Activated naive CD8-positive, alpha-beta T cell treated with anti-CD3 and anti-CD28 coated beads for 36 hours (primary cell): Measurements from ENCODE around the gene CELA2A. TPM values are rescaled to one million over a fixed set of nuclear protein-coding genes. Genes with fewer than 3 reads are reported as not detected.
"Not testable (repeated sequence)": the region's sequence is repeated elsewhere in the genome, so short reads cannot be mapped to it uniquely, and the experiment has no call there.

Experiments
- DNase-seq: peaks from one replicate; pipeline ENCODE4 v3.0.0; 2021
- H3K27ac Mint-ChIP-seq: one replicate; pipeline ENCODE4 v1.8.0; 2022; ENCODE audit warnings: mild to moderate bottlenecking, moderate library complexity, mixed read lengths
- H3K27me3 Mint-ChIP-seq: one replicate; pipeline ENCODE4 v1.8.0; 2022; ENCODE audit warnings: mild to moderate bottlenecking, mixed read lengths
- H3K36me3 Mint-ChIP-seq: one replicate; pipeline ENCODE4 v1.8.0; 2021; ENCODE audit warnings: mild to moderate bottlenecking, mixed read lengths
- H3K4me1 Mint-ChIP-seq: one replicate; pipeline ENCODE4 v1.8.0; 2021; ENCODE audit warnings: mixed read lengths
- H3K4me3 Mint-ChIP-seq: one replicate; pipeline ENCODE4 v1.8.0; 2022; ENCODE audit warnings: mild to moderate bottlenecking, moderate library complexity, mixed read lengths
- H3K9me3 Mint-ChIP-seq: one replicate; pipeline ENCODE4 v1.8.0; 2022; ENCODE audit warnings: mixed read lengths
- total RNA-seq, 2 experiments: library from RNA; stranded (reverse); gene quantifications; one replicate each; pipeline ENCODE4 v1.2.3, GENCODE V29; 2021

CELA2A gene
- total RNA-seq, 2 experiments from 2014 or later, result not detected

DNA sequence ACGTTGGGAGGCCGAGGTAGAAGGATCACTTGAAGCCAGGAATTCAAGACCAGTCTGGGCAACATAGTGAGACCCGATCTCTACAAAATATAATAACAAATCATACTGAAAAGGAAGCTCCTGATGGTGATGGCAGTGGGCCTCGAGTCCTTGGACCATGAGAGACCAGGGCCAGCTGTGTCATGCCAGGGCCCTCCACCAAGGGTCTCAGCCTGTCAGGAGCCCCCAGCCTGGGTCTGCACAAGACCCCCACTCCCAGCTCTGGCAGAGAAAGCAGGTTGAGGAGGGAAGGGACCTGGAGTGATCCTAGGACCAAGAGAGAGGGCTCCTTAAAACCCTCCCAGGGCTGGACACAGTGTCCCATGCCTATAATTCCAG is 25.0 kb upstream of the CELA2A start:
- H3K36me3 Mint-ChIP-seq, result no peaks in the 10 kb centered on the region
- no peaks in the 10 kb centered on the region for H3K9me3 Mint-ChIP-seq
- H3K27ac Mint-ChIP-seq, result no peak overlapping the region
- H3K4me3 Mint-ChIP-seq, result no peak overlapping the region
- DNase-seq, result no peak
- H3K4me1 Mint-ChIP-seq, result peaks cover 2% of the 10 kb centered on the region
- H3K27me3 Mint-ChIP-seq, result no peaks in the 10 kb centered on the region

DNA sequence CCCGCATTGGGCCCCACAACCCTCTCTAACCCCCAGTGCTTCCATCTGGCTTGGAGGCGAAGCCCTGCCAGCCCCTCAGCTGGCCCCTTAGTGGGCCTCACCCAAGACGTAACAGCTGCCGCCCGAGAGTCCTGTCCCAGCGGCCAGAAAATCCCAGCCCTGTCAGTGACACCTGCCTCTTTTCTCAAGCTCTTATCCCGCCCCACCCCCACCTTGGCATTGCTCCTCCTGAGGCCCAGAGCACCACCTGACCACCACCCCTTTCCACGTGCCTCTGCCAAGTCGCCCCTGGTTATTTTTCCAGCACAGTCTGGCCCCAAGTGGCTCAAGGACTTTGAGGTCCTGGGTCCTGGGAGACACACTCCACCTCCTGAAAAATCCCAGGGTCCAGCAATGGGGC is 24.2 kb upstream of the CELA2A start:
- no peaks in the 10 kb centered on the region for H3K27me3 Mint-ChIP-seq
- no peak overlapping the region for H3K27ac Mint-ChIP-seq
- H3K9me3 Mint-ChIP-seq, result no peaks in the 10 kb centered on the region
- no peak overlapping the region for H3K4me3 Mint-ChIP-seq
- no peaks in the 10 kb centered on the region for H3K4me1 Mint-ChIP-seq
- H3K36me3 Mint-ChIP-seq, result no peaks in the 10 kb centered on the region
- no peak for DNase-seq

DNA sequence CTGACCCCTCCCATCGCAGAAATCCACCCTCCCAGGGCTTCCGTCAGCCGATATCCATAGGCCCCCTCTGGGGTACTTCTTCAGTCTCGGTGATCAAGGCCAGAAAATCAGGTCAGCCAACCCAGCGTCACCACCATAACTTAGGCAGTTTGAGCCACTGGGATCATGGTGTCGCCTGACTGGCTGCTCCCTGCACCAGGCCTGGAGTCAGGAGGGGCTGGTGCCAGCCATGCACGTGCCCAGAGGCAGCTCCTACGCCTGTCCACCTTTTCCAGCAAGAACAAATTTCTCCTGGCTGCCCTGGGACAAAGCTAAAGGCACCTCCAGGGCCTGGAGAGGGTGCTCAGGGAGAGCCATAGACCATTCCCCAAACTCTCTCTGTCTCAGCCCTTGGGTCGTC is 23.1 kb upstream of the CELA2A start:
- H3K9me3 Mint-ChIP-seq, result no peaks in the 10 kb centered on the region
- no peaks in the 10 kb centered on the region for H3K27me3 Mint-ChIP-seq
- H3K36me3 Mint-ChIP-seq, result no peaks in the 10 kb centered on the region
- no peak for DNase-seq
- no peaks in the 10 kb centered on the region for H3K4me1 Mint-ChIP-seq
- no peak overlapping the region for H3K4me3 Mint-ChIP-seq
- no peak overlapping the region for H3K27ac Mint-ChIP-seq

DNA sequence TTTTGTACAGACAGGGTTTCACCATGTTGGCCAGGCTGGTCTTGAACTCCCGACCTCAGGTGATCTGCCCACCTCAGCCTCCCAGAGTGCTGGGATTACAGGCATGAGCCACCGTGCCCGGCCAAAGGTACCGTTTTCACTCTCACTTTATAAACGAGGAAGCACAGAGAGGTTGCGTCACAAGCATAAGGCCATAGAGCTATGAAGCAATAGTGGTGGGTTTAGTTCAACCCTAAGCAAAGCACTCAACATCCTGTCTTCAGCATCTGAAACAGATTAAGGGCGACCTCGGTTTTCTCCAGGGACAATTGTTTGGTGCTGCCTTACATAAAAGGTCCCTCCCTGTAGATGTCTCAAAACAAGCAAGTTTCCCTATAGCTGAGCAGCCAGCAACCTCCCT is 21.8 kb upstream of the CELA2A start:
- H3K4me1 Mint-ChIP-seq, DNase-seq, H3K36me3 Mint-ChIP-seq, H3K27me3 Mint-ChIP-seq, H3K9me3 Mint-ChIP-seq, H3K27ac Mint-ChIP-seq, H3K4me3 Mint-ChIP-seq: not testable (repeated sequence)

DNA sequence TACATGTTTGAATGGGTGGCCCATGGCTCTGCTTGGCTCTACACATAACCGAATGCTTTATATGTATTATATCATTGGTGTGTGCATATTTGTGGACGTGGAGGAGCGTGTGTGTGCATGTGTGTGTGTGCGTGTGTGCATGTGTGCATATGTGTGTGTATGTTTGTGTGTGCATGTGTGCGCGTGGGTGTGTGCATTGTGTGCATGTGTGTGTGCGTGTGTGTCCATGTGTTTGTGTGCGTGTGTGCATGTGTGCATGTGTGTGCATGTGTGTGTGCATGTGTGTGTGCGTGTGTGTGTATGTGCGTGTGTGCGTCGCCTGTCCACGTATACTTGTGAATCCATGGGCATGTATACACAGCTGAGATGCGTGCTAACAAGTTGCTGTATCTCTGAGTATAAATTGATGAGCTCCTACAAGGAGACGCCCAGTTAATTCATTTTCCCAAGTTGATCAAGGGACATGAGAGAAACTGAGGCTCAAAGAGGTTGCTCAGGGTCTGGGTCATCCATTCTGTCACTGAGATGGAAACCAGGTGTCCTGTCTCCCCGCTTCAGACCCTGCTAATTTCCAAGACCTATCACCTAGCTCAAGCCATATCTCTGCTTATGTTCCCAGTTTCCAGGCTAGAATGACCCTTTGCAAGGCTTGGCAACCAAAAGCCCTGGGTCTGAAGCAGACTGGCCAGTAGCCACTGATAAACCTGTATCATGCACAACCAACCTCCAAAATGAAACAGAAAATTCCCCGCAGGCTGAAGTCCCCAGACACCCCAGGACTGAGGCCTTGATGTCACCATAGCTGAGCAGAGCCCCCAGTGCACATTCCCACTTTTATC is 21.1 kb upstream of the CELA2A start:
- H3K4me3 Mint-ChIP-seq, result no peak overlapping the region
- no peaks in the 10 kb centered on the region for H3K9me3 Mint-ChIP-seq
- H3K4me1 Mint-ChIP-seq, result no peaks in the 10 kb centered on the region
- no peaks in the 10 kb centered on the region for H3K36me3 Mint-ChIP-seq
- no peaks in the 10 kb centered on the region for H3K27me3 Mint-ChIP-seq
- H3K27ac Mint-ChIP-seq, result no peak overlapping the region
- no peak for DNase-seq

DNA sequence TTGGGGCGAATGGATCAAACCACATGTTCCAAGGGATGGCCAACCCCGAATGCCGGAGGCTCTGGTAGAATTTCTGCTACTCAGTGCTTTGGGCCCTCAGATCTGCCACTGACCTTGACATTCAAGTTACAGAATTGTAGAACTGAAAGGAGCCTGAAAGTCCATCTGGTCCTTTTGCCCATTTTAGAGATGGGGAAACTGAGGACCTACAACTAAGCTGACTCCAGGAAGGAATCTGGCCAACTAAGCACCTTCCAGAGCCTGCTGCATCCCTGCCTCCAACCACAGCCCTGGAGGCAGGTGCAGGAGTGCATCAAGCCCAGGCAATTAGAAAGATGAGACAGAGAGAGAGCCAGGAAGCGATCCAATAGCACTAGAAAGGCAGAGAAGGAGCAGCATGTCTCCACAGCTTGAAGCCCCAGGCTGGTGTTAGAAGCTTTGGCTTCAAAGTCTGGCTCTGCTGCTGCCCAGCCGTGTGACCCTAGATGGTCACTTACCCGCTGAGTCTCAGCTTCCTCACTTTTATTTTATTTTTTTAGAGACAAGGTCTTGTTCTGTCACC is 19.6 kb upstream of the CELA2A start:
- Mint-ChIP-seq H3K4me3 (no peak overlapping the region), H3K9me3 (no peaks in the 10 kb centered on the region)

DNA sequence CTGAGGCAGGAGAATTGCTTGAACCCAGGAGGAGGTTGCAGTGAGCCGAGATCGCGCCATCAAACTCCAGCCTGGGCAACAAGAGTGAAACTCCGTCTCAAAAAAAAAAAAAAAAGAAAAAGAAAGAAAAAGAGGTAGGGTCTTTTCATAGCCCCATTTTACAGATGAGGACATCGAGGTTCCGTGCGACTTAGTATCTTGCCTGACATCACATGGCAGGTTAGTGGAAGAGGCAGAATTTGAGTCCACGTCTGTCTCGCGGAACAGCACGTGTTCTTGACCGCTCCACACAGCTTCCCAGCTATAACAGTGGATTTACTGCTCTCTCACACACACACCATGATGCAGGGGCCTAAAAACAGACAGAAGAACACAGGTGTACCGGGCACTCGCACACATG is 17.2 kb upstream of the CELA2A start:
- H3K9me3 Mint-ChIP-seq, result no peaks in the 10 kb centered on the region
- no peaks in the 10 kb centered on the region for H3K4me1 Mint-ChIP-seq
- H3K4me3 Mint-ChIP-seq, result no peak overlapping the region
- no peak overlapping the region for H3K27ac Mint-ChIP-seq
- H3K36me3 Mint-ChIP-seq, result no peaks in the 10 kb centered on the region
- no peaks in the 10 kb centered on the region for H3K27me3 Mint-ChIP-seq
- no peak for DNase-seq

More for the DNA sequence above, 19.6 kb upstream of the CELA2A start:
- Mint-ChIP-seq H3K27ac (no peak overlapping the region), H3K36me3 (no peaks in the 10 kb centered on the region), H3K27me3 (no peaks in the 10 kb centered on the region), H3K4me1 (no peaks in the 10 kb centered on the region)
- DNase-seq, result no peak

DNA sequence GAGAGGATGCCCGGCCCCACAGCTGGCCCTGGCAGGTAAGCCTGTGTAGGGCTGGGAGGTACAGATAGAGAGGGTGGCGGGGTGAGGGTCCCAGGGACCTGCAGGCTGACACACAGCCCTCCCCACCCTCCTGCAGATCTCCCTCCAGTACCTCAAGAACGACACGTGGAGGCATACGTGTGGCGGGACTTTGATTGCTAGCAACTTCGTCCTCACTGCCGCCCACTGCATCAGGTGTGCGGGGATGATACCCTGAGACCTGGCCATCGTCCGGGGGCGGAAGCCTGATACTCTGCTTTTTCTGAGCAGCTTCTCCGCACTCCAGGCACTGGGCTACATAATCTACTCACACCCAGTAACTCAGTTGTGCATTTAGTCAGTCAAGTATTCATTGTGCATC is 16.2 kb upstream of the CELA2A start:
- no peak overlapping the region for H3K4me3 Mint-ChIP-seq
- H3K9me3 Mint-ChIP-seq, result no peaks in the 10 kb centered on the region
- peaks cover 4% of the 10 kb centered on the region for H3K27me3 Mint-ChIP-seq
- H3K27ac Mint-ChIP-seq, result no peak overlapping the region
- no peaks in the 10 kb centered on the region for H3K36me3 Mint-ChIP-seq
- no peak for DNase-seq
- H3K4me1 Mint-ChIP-seq, result no peaks in the 10 kb centered on the region

DNA sequence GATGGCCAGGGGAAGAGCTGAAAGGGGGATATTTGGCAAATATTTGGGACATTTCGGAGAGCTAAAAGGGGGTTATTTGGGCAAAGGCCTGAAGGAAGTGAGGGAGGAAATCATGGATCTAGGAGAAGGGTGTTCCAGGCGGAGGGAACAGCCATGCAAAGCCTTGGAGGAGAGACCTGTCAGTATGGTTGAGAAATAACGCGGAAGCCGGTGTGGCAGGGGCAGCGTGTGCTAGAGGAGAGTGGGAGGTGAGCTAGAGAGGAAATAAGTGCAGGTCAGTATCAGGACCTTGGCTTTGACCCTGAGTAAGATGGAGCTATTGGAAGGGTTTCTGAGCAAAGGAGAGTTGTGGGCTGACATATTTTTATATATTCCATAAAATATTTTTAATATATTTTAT is 15.3 kb upstream of the CELA2A start:
- Mint-ChIP-seq H3K9me3 (no peaks in the 10 kb centered on the region), H3K4me1 (no peaks in the 10 kb centered on the region), H3K27me3 (peaks cover 4% of the 10 kb centered on the region), H3K36me3 (no peaks in the 10 kb centered on the region), H3K27ac (no peak overlapping the region), H3K4me3 (no peak overlapping the region)
- no peak for DNase-seq

DNA sequence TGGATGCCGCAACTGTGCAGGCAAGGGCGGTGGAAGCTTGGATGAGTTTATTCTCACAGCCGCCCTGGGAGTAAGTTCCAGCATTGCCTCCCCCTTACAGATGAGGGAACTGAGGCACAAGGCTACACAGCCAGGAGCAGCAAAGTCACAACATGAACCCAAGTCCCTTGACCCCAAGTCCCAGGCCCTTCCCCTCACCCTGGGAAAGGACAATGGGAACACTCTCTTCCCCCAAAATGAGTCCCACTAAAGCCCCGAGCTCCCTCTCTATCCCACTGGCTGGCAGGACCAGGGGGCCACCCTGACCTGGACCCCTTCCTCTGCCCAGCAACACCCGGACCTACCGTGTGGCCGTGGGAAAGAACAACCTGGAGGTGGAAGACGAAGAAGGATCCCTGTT is 14.4 kb upstream of the CELA2A start:
- DNase-seq, result no peak
- Mint-ChIP-seq H3K4me1 (no peaks in the 10 kb centered on the region), H3K27me3 (peaks cover 4% of the 10 kb centered on the region), H3K9me3 (no peaks in the 10 kb centered on the region), H3K4me3 (no peak overlapping the region), H3K27ac (no peak overlapping the region), H3K36me3 (no peaks in the 10 kb centered on the region)

DNA sequence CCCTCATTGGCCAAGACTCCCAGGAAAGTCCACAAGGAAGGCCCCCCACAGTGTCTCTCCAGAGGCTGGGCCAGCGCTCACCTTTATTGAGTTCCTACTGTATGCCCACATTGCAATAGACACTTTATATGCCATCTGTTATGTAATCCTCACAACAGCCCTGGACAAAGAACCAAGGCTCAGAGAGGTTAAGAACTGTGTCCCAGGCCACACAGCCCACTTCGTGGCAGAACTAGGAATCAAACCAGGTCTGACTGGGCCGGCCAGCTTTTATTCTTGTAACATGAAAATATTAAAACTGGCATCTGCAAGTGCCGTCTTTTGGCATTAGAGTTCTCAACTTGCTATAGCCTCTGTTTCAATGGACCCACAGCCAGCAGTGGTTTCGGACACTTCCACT is 13.8 kb upstream of the CELA2A start:
- no peak for DNase-seq
- Mint-ChIP-seq H3K27ac (no peak overlapping the region), H3K4me1 (no peaks in the 10 kb centered on the region), H3K27me3 (peaks cover 7% of the 10 kb centered on the region), H3K4me3 (no peak overlapping the region), H3K9me3 (no peaks in the 10 kb centered on the region), H3K36me3 (no peaks in the 10 kb centered on the region)

DNA sequence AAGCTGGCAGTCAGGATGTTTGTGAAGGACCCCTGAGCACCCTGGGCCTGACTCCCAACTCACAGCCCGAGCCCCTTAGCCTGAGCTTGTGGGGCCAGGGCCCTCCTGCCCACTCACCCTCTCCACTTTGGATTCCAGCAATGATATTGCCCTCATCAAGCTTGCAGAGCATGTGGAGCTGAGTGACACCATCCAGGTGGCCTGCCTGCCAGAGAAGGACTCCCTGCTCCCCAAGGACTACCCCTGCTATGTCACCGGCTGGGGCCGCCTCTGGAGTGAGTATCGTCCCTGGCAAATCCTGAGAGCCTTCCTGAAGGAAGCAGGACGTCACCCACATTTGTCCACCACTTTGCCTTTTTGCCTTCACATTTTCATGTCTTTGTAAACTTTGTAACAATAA is 13.3 kb upstream of the CELA2A start:
- Mint-ChIP-seq H3K27ac (no peak overlapping the region), H3K36me3 (no peaks in the 10 kb centered on the region)

DNA sequence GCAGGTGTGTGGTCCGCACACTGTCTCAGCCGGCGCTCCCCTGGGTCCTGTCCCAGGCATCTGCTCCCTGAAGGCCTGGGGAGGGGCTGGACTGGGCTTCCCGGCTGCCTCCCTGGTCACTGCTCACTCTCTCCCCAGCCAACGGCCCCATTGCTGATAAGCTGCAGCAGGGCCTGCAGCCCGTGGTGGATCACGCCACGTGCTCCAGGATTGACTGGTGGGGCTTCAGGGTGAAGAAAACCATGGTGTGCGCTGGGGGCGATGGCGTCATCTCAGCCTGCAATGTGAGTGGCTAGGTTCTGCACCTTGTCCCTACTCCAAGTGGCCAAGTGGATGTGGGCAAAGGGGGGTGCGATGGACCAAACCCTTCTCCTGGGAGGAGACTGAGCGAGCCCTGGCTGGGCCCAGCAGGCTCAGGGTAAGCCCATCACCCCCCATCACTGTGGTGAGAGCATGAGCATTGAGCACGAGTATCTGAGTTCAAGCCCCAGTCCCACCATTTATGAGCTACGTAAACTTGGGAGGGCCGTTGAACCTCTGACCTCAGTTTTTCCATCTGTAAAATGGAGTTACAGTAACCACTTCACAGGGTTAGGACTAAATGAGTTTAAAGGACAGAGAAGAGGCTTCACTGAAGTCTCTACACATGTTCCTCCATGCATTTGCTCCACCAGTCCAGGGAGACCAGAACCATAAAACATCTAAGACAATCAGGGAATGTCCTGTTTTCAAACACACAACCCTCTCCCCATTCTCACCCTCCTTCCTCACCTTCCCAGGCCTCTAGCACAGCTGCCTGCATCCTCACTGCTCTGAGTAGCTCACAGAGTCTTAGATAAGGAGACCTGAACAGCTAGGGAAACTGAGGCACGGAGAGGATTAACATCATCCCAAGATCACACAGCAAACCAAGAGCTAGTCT is 11.8 kb upstream of the CELA2A start:
- no peaks in the 10 kb centered on the region for H3K9me3 Mint-ChIP-seq
- no peak overlapping the region for H3K4me3 Mint-ChIP-seq
- H3K27me3 Mint-ChIP-seq, result peaks cover 10% of the 10 kb centered on the region
- no peaks in the 10 kb centered on the region for H3K36me3 Mint-ChIP-seq
- DNase-seq, result no peak
- H3K4me1 Mint-ChIP-seq, result no peaks in the 10 kb centered on the region
- no peak overlapping the region for H3K27ac Mint-ChIP-seq

More for the DNA sequence above, 13.3 kb upstream of the CELA2A start:
- H3K4me3 Mint-ChIP-seq, result no peak overlapping the region
- no peaks in the 10 kb centered on the region for H3K4me1 Mint-ChIP-seq
- DNase-seq, result no peak
- H3K9me3 Mint-ChIP-seq, result no peaks in the 10 kb centered on the region
- peaks cover 7% of the 10 kb centered on the region for H3K27me3 Mint-ChIP-seq

DNA sequence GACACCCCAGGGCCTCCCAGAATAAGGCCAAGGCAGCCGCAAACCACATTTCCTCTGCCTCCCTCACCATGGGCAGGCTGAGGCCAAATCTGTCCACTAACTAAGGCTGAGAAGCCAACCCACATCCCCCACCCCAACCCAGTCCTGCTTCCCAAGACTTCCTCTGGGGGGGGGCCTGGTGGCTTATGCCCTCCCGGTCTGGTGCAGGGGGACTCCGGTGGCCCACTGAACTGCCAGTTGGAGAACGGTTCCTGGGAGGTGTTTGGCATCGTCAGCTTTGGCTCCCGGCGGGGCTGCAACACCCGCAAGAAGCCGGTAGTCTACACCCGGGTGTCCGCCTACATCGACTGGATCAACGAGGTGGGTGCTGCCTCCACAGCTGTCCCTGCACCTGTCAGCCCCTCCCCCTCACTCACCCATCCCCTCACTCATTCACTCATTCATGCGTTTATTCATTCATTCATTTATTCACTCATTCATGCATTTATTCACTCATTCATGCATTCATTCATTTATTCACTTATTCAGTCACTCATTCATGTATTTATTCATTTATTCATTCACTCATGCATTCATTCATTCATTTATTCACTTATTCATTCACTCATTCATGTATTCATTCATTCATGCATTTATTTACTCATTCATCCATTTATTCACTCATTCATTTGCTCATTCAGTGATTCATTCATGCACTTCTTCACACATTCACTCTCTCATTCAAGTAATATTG is 11.0 kb upstream of the CELA2A start:
- DNase-seq, result no peak
- H3K27me3 Mint-ChIP-seq, result peaks cover 11% of the 10 kb centered on the region
- no peaks in the 10 kb centered on the region for H3K36me3 Mint-ChIP-seq
- H3K4me3 Mint-ChIP-seq, result no peak overlapping the region
- no peaks in the 10 kb centered on the region for H3K9me3 Mint-ChIP-seq
- no peaks in the 10 kb centered on the region for H3K4me1 Mint-ChIP-seq
- no peak overlapping the region for H3K27ac Mint-ChIP-seq

DNA sequence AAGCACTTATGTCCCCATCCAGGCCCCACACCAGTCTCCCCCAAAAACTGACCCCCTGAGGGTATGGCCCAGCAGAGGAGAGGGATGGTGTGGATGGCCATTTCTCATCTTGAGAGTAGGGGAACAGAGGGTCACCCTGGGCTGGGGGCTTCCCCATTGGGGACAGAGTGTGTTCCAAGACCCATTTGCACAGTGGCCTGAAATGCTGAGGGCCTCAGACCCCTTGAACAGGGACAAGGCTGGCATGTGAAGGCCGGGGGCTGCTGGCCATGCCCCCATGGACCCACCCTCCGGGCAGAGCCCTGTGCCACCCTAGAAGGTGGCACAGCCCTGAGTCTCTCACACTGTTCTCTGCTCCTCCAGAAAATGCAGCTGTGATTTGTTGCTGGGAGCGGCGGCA is 10.3 kb upstream of the CELA2A start:
- H3K9me3 Mint-ChIP-seq, result no peaks in the 10 kb centered on the region
- no peaks in the 10 kb centered on the region for H3K36me3 Mint-ChIP-seq
- no peak overlapping the region for H3K4me3 Mint-ChIP-seq
- H3K4me1 Mint-ChIP-seq, result no peaks in the 10 kb centered on the region
- peaks cover 11% of the 10 kb centered on the region for H3K27me3 Mint-ChIP-seq
- DNase-seq, result no peak
- no peak overlapping the region for H3K27ac Mint-ChIP-seq
